ENCODE results near the gene ZNF23.

Gene ZNF23

DNA sequence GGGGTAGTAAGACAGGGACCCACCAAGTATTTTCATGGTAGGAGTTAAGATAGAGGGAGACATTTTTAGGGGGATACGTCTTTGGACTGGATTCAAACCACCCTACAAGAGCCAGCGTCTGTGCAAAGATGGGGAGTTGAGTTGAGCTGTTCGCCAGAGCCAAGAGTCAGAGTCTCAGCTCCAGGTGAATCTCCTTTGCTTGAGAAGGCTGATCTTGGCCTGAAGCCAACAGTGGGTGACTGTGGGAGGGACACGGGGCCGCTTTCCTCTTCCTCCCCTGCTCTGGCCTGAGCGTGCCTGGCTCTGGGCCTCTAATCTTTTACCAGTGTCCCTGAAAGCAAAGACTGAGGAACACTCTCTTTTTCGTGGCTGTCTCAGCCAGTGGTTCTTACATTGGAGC lies 25.6 kb downstream of the ZNF23 start:
- Histone ChIP-seq H3K27ac (replicated peaks) (no peak overlapping the region), H3K4me3 (replicated peaks; ENCODE audit: insufficient read depth, low read length) (no peak overlapping the region), H3K27me3 (ENCODE audit: insufficient read depth, poor library complexity, severe bottlenecking) (no peaks in the 10 kb centered on the region)
- TF ChIP-seq GABPA (IDR thresholded peaks at IDR 0.05; ENCODE audit: low read depth) (no peak), SPI1 (IDR thresholded peaks at IDR 0.05; ENCODE audit: borderline replicate concordance, low read depth) (no peak), POLR2AphosphoS5 (IDR thresholded peaks at IDR 0.05; ENCODE audit: low read depth) (no peak)
- TF ChIP-seq, protein P1, sequence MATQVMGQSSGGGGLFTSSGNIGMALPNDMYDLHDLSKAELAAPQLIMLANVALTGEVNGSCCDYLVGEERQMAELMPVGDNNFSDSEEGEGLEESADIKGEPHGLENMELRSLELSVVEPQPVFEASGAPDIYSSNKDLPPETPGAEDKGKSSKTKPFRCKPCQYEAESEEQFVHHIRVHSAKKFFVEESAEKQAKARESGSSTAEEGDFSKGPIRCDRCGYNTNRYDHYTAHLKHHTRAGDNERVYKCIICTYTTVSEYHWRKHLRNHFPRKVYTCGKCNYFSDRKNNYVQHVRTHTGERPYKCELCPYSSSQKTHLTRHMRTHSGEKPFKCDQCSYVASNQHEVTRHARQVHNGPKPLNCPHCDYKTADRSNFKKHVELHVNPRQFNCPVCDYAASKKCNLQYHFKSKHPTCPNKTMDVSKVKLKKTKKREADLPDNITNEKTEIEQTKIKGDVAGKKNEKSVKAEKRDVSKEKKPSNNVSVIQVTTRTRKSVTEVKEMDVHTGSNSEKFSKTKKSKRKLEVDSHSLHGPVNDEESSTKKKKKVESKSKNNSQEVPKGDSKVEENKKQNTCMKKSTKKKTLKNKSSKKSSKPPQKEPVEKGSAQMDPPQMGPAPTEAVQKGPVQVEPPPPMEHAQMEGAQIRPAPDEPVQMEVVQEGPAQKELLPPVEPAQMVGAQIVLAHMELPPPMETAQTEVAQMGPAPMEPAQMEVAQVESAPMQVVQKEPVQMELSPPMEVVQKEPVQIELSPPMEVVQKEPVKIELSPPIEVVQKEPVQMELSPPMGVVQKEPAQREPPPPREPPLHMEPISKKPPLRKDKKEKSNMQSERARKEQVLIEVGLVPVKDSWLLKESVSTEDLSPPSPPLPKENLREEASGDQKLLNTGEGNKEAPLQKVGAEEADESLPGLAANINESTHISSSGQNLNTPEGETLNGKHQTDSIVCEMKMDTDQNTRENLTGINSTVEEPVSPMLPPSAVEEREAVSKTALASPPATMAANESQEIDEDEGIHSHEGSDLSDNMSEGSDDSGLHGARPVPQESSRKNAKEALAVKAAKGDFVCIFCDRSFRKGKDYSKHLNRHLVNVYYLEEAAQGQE (IDR thresholded peaks at IDR 0.05; ENCODE audit: insufficient replicate concordance, low read depth): no peak
- TF ChIP-seq, protein P2, sequence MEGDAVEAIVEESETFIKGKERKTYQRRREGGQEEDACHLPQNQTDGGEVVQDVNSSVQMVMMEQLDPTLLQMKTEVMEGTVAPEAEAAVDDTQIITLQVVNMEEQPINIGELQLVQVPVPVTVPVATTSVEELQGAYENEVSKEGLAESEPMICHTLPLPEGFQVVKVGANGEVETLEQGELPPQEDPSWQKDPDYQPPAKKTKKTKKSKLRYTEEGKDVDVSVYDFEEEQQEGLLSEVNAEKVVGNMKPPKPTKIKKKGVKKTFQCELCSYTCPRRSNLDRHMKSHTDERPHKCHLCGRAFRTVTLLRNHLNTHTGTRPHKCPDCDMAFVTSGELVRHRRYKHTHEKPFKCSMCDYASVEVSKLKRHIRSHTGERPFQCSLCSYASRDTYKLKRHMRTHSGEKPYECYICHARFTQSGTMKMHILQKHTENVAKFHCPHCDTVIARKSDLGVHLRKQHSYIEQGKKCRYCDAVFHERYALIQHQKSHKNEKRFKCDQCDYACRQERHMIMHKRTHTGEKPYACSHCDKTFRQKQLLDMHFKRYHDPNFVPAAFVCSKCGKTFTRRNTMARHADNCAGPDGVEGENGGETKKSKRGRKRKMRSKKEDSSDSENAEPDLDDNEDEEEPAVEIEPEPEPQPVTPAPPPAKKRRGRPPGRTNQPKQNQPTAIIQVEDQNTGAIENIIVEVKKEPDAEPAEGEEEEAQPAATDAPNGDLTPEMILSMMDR (IDR thresholded peaks at IDR 0.05; ENCODE audit: insufficient read depth, low read length): no peak
- no peak for DNase-seq (ENCODE audit: low read depth in 1 of 2, low spot score in 1 of 2)

DNA sequence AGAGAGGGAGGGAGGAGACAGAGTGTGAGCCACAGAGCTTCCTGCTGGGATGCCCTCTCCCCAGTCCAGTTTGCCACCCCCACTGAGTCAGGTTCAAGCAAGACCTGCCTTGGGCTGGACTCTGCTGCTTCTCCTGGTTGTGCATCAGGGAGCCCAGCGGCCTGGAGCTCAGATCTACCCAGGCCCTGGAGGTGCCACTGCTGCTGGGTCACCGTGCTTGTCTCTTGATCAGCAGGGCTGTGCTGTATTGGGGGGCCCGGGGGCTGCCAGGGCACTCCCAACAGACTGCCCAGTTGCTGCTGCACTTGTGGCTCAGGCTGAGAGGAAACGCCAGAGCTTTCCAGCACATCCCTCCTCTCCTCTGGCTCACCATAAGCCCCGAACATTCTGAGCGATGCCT lies 29.1 kb downstream of the ZNF23 start:
- H3K27me3 ChIP-seq (ENCODE audit: insufficient read depth, poor library complexity, severe bottlenecking): no peaks in the 10 kb centered on the region
- TF ChIP-seq SPI1 (IDR thresholded peaks at IDR 0.05; ENCODE audit: borderline replicate concordance, low read depth) (no peak), GABPA (IDR thresholded peaks at IDR 0.05; ENCODE audit: low read depth) (no peak), POLR2AphosphoS5 (IDR thresholded peaks at IDR 0.05; ENCODE audit: low read depth) (no peak)
- TF ChIP-seq, protein P1 (IDR thresholded peaks at IDR 0.05; ENCODE audit: insufficient replicate concordance, low read depth): no peak
- TF ChIP-seq, protein P2 (IDR thresholded peaks at IDR 0.05; ENCODE audit: insufficient read depth, low read length): no peak
- DNase-seq (ENCODE audit: low read depth in 1 of 2, low spot score in 1 of 2): no peak
- H3K4me3 ChIP-seq (replicated peaks; ENCODE audit: insufficient read depth, low read length): no peak overlapping the region
- H3K27ac ChIP-seq (replicated peaks): no peak overlapping the region

DNA sequence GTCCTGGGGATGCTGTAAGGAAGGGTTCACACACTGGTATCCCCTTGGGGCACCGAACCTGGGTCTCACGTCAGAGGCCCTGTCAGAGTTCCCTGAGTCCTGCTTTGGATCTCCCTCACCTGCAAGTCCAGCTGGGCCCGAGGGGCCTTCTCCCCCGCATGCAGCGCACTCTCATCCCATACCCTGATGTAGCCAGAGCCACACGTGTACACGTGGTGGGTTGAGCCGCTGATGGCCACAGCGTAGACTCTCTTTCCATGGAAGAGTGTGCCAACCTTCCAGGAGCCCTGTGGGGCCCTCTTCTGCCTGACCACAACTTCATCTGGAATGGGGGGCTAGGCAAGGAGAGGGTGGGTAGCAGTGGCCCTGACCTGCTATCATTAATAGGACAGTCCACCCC lies 30.1 kb downstream of the ZNF23 start:
- DNase-seq (ENCODE audit: low read depth in 1 of 2, low spot score in 1 of 2): no peak
- H3K27me3 ChIP-seq (ENCODE audit: insufficient read depth, poor library complexity, severe bottlenecking): peaks cover 4% of the 10 kb centered on the region
- TF ChIP-seq POLR2AphosphoS5 (IDR thresholded peaks at IDR 0.05; ENCODE audit: low read depth) (no peak), SPI1 (IDR thresholded peaks at IDR 0.05; ENCODE audit: borderline replicate concordance, low read depth) (no peak), GABPA (IDR thresholded peaks at IDR 0.05; ENCODE audit: low read depth) (no peak)
- TF ChIP-seq, protein P2 (IDR thresholded peaks at IDR 0.05; ENCODE audit: insufficient read depth, low read length): no peak
- TF ChIP-seq, protein P1 (IDR thresholded peaks at IDR 0.05; ENCODE audit: insufficient replicate concordance, low read depth): no peak
- H3K4me3 ChIP-seq (replicated peaks; ENCODE audit: insufficient read depth, low read length): no peak overlapping the region
- H3K27ac ChIP-seq (replicated peaks): no peak overlapping the region

Data from HL-60 (cell line).